HEK293T (cell line): ENCODE measurements around the gene CSTF2T.
"Not testable (repeated sequence)": the region's sequence is repeated elsewhere in the genome, so short reads cannot be mapped to it uniquely, and the experiment has no call there.

Experiments used
- CTCF ChIA-PET: fragments of 350-600 bp; formaldehyde crosslinking; extraction: SDS; loops from one replicate; lab custom pipeline; 2021; ENCODE audit warnings: antibody characterized with exemption, inconsistent platforms; lab: Yijun Ruan, JAX
- POLR2A ChIA-PET: fragments of 350-600 bp; formaldehyde crosslinking; extraction: SDS; loops from one replicate; lab custom pipeline; 2020; ENCODE audit warnings: antibody characterized with exemption, inconsistent platforms; lab: Yijun Ruan, JAX
- DNase-seq: peaks from one replicate; pipeline ENCODE4 v3.0.0; 2012; ENCODE audit warnings: mixed read lengths; ENCODE audit errors: extremely low spot score
- ARNT ChIP-seq: fragments of 450-650 bp; IDR thresholded peaks from 2 replicates; pipeline ENCODE4 v1.6.1; 2017; ENCODE audit warnings: mild to moderate bottlenecking
- BHLHE40 ChIP-seq: fragments of 450-650 bp; IDR thresholded peaks from 2 replicates; pipeline ENCODE4 v1.6.1; 2016; ENCODE audit warnings: mild to moderate bottlenecking, moderate library complexity, borderline replicate concordance
- CTBP1 ChIP-seq: fragments of 450-650 bp; IDR thresholded peaks from 2 replicates; pipeline ENCODE4 v1.6.1; 2016; ENCODE audit warnings: borderline replicate concordance
- ELF4 ChIP-seq: fragments of 450-650 bp; IDR thresholded peaks from 2 replicates; pipeline ENCODE4 v1.6.1; 2017; ENCODE audit warnings: antibody characterized with exemption
- FOXA1 ChIP-seq: fragments of 450-650 bp; IDR thresholded peaks from 2 replicates; pipeline ENCODE4 v1.6.1; 2016; ENCODE audit warnings: mild to moderate bottlenecking
- FOXK2 ChIP-seq: fragments of 450-650 bp; IDR thresholded peaks from 2 replicates; pipeline ENCODE4 v1.6.1; 2016; ENCODE audit warnings: mild to moderate bottlenecking
- FOXM1 ChIP-seq: fragments of 450-650 bp; IDR thresholded peaks from 2 replicates; pipeline ENCODE4 v1.6.1; 2017; ENCODE audit warnings: mild to moderate bottlenecking, borderline replicate concordance
- HDGF ChIP-seq: fragments of 450-650 bp; IDR thresholded peaks from 2 replicates; pipeline ENCODE4 v1.6.1; 2017; ENCODE audit warnings: antibody characterized with exemption, borderline replicate concordance
- L3MBTL2 ChIP-seq: fragments of 450-650 bp; conservative IDR thresholded peaks from 2 replicates; pipeline ENCODE4 v1.6.1; 2016; ENCODE audit warnings: mild to moderate bottlenecking
- LEF1 ChIP-seq: fragments of 450-650 bp; IDR thresholded peaks from 2 replicates; pipeline ENCODE4 v1.6.1; 2017; ENCODE audit warnings: mild to moderate bottlenecking, borderline replicate concordance
- NFRKB ChIP-seq: fragments of 450-650 bp; IDR thresholded peaks from 2 replicates; pipeline ENCODE4 v1.6.1; 2016; ENCODE audit warnings: mild to moderate bottlenecking, moderate library complexity
- PKNOX1 ChIP-seq: fragments of 450-650 bp; IDR thresholded peaks from 2 replicates; pipeline ENCODE4 v1.6.1; 2016
- SP1 ChIP-seq: fragments of 450-650 bp; IDR thresholded peaks from 2 replicates; pipeline ENCODE4 v1.6.1; 2017
- SUZ12 ChIP-seq: fragments of 450-650 bp; IDR thresholded peaks from 2 replicates; pipeline ENCODE4 v1.6.1; 2016; ENCODE audit warnings: mild to moderate bottlenecking
- TARDBP ChIP-seq: fragments of 450-650 bp; IDR thresholded peaks from 2 replicates; pipeline ENCODE4 v1.6.1; 2016
- ZNF384 ChIP-seq: fragments of 450-650 bp; IDR thresholded peaks from 2 replicates; pipeline ENCODE4 v1.6.1; 2016

Gene CSTF2T

GRCh38 chr10:51694086-51694768, 5.2 kb downstream of the CSTF2T start:
- ChIA-PET POLR2A (no interaction called here), CTCF (no interaction called here)
- DNase-seq = no peak
- TF ChIP-seq ELF4 = no peak
- no peak for TF ChIP-seq NFRKB

- POLR2A ChIA-PET = interaction anchor here (1.3 kb wide), 1 partner anchor 9 kb away, joined by 3 read pairs; the partner anchor contains the start of gene CSTF2T
- CTCF ChIA-PET = no interaction called here
Measured at GRCh38 chr10:51691135-51691534, 8.3 kb downstream of the CSTF2T start.

GRCh38 chr10:51689536-51689935, 9.9 kb downstream of the CSTF2T start:
- CTCF ChIA-PET = no interaction called here
- TF ChIP-seq ARNT (no peak), FOXA1 (no peak), SUZ12 (no peak), BHLHE40 (no peak), SP1 (no peak), PKNOX1 (no peak), NFRKB (no peak), HDGF (no peak)
- DNase-seq = no peak
- POLR2A ChIA-PET = no interaction called here

More at GRCh38 chr10:51691135-51691534, 8.3 kb downstream of the CSTF2T start:
- no peak for TF ChIP-seq PKNOX1
- TF ChIP-seq BHLHE40 = no peak
- no peak for TF ChIP-seq ELF4
- TF ChIP-seq ZNF384 = no peak
- no peak for TF ChIP-seq ARNT
- no peak for DNase-seq

GRCh38 chr10:51688826-51689225, 10.6 kb downstream of the CSTF2T start:
- DNase-seq, POLR2A ChIA-PET, CTCF ChIA-PET: not testable (repeated sequence)

GRCh38 chr10:51687296-51687695, 12.1 kb downstream of the CSTF2T start:
- TF ChIP-seq NFRKB (no peak), SUZ12 (no peak), SP1 (no peak), LEF1 (no peak), ARNT (no peak), TARDBP (no peak), PKNOX1 (no peak), CTBP1 (no peak), FOXK2 (no peak), HDGF (no peak), FOXM1 (no peak), BHLHE40 (no peak), FOXA1 (no peak), ELF4 (no peak)
- DNase-seq = no peak
- POLR2A ChIA-PET = no interaction called here
- CTCF ChIA-PET = no interaction called here

- no peak for DNase-seq
- ChIA-PET POLR2A (no interaction called here), CTCF (no interaction called here)
- TF ChIP-seq PKNOX1 (no peak), ARNT (no peak), SUZ12 (no peak), L3MBTL2 (no peak), SP1 (no peak), FOXK2 (no peak), ELF4 (no peak), CTBP1 (no peak), FOXM1 (no peak), ZNF384 (no peak), FOXA1 (no peak), LEF1 (no peak), NFRKB (no peak), BHLHE40 (no peak), TARDBP (no peak), HDGF (no peak)
Measured at GRCh38 chr10:51685768-51686167, 13.6 kb downstream of the CSTF2T start.
